B cell (primary cell): ENCODE results near the gene TRPM2. TPM values are rescaled to one million over a fixed set of nuclear protein-coding genes. Genes with fewer than 3 reads are reported as not detected.

Source experiments
- ATAC-seq: fragments of 200-7000 bp; cut with Tn5 transposase; one replicate; pipeline ENCODE4 v1.10.0; 2021; ENCODE audit warnings: low read depth, mild to moderate bottlenecking, moderate number of reproducible peaks, moderate library complexity
- CTCF ChIA-PET: fragments of 350-600 bp; sonication (Branson Sonifier 250); formaldehyde crosslinking; loops from one replicate; lab custom pipeline; 2021; ENCODE audit warnings: antibody characterized with exemption, inconsistent platforms; lab: Charles Lee
- POLR2A ChIA-PET: fragments of 350-600 bp; sonication (Branson Sonifier 250); formaldehyde crosslinking; loops from one replicate; lab custom pipeline; 2021; ENCODE audit warnings: antibody characterized with exemption; lab: Charles Lee
- DNase-seq: peaks from one replicate; pipeline ENCODE4 v3.0.0; 2013
- H2AFZ ChIP-seq: 2 replicates; pipeline ENCODE4 v1.6.1; 2012; ENCODE audit warnings: mild to moderate bottlenecking, low read depth, low read length; ENCODE audit not compliant: insufficient read depth, poor library complexity, severe bottlenecking
- H3K27ac ChIP-seq, 2 donors: 1 replicate in 1 of 2; 2 replicates in 1 of 2; pipeline ENCODE4 v1.5.1; 2012 to 2013; ENCODE audit warnings: low read length in 2 of 2, mild to moderate bottlenecking in 2 of 2, moderate library complexity in 1 of 2
- H3K27me3 ChIP-seq, 4 experiments: fragments of 200-600 bp in 1 of 4; sonication (generic) in 1 of 4; replicated peaks in 1 of 4; 1 replicate in 2 of 4; 2 replicates in 2 of 4; pipeline versions ENCODE4 v1.6.1 to v1.7.0; 2013 to 2016; ENCODE audit warnings: low read length in 3 of 4, mild to moderate bottlenecking in 2 of 4, mixed read lengths in 1 of 4, moderate library complexity in 1 of 4; ENCODE audit not compliant: insufficient read depth in 4 of 4, control insufficient read depth in 3 of 4; ENCODE audit errors: control extremely low read depth in 1 of 4
- H3K36me3 ChIP-seq, 2 experiments: replicated peaks in 1 of 2; 1 replicate in 1 of 2; 2 replicates in 1 of 2; pipeline versions ENCODE4 v1.6.1 to v1.7.1; 2013; ENCODE audit warnings: low read length in 1 of 2; ENCODE audit not compliant: insufficient read depth in 2 of 2, control insufficient read depth in 1 of 2; ENCODE audit errors: control extremely low read depth in 1 of 2, extremely low read depth in 1 of 2
- H3K4me1 ChIP-seq, 2 donors: fragments of 200-600 bp in 1 of 2; sonication (generic) in 1 of 2; 1 replicate in 1 of 2; 2 replicates in 1 of 2; pipeline versions ENCODE4 v1.5.1 to v1.6.1; 2013 to 2017; ENCODE audit warnings: low read length in 2 of 2; ENCODE audit not compliant: control insufficient read depth in 2 of 2, insufficient read depth in 2 of 2
- H3K4me2 ChIP-seq: replicated peaks from 2 replicates; pipeline ENCODE3; 2012; ENCODE audit warnings: mild to moderate bottlenecking, low read depth, low read length; ENCODE audit not compliant: poor library complexity, severe bottlenecking
- H3K4me3 ChIP-seq, 5 experiments: fragments of 200-600 bp in 1 of 5; sonication (generic) in 1 of 5; 1 replicate in 3 of 5; 2 replicates in 2 of 5; pipeline versions ENCODE4 v1.5.1 to v1.7.0; 2011 to 2016; ENCODE audit warnings: low read length in 4 of 5, mild to moderate bottlenecking in 4 of 5, low read depth in 2 of 5, control low read depth in 1 of 5, moderate library complexity in 1 of 5; ENCODE audit not compliant: insufficient read depth in 1 of 5; ENCODE audit errors: control extremely low read depth in 1 of 5, extremely low read depth in 1 of 5
- H3K79me2 ChIP-seq: fragments of 200-600 bp; sonication (generic); one replicate; pipeline ENCODE4 v1.6.0; 2016; ENCODE audit warnings: low read length; ENCODE audit not compliant: control insufficient read depth, insufficient read depth
- H3K9ac ChIP-seq: fragments of 200-600 bp; sonication (generic); 2 replicates; pipeline ENCODE4 v1.6.1; 2017; ENCODE audit warnings: mild to moderate bottlenecking, low read length, moderate library complexity
- H3K9me3 ChIP-seq, 3 donors: one replicate each; pipeline versions ENCODE4 v1.6.1 to v1.7.1; 2013; ENCODE audit warnings: low read length in 2 of 3; ENCODE audit not compliant: control insufficient read depth in 2 of 3, insufficient read depth in 1 of 3; ENCODE audit errors: control extremely low read depth in 1 of 3
- H4K20me1 ChIP-seq: 2 replicates; pipeline ENCODE4 v1.6.0; 2012; ENCODE audit warnings: mild to moderate bottlenecking, low read length; ENCODE audit not compliant: insufficient read depth, control insufficient read depth, poor library complexity, severe bottlenecking
- H3K27ac Mint-ChIP-seq: one replicate; pipeline ENCODE4 v1.8.0; 2021; ENCODE audit warnings: mixed read lengths
- H3K27me3 Mint-ChIP-seq: one replicate; pipeline ENCODE4 v1.8.0; 2021; ENCODE audit warnings: mixed read lengths
- H3K4me1 Mint-ChIP-seq: one replicate; pipeline ENCODE4 v1.8.0; 2021; ENCODE audit warnings: mixed read lengths
- H3K4me3 Mint-ChIP-seq: one replicate; pipeline ENCODE4 v1.8.0; 2021; ENCODE audit warnings: mixed read lengths
- H3K9me3 Mint-ChIP-seq: one replicate; pipeline ENCODE4 v1.8.0; 2022; ENCODE audit warnings: mixed read lengths; ENCODE audit not compliant: insufficient read depth
- EZH2 ChIP-seq: IDR thresholded peaks from 2 replicates; pipeline ENCODE4 v1.6.1; 2012; ENCODE audit warnings: borderline replicate concordance, low read depth, mild to moderate bottlenecking, moderate library complexity, low read length; ENCODE audit not compliant: insufficient read depth, poor library complexity, severe bottlenecking
- WGBS: methylation state at CpG from one replicate; pipeline ENCODE4 v1.1.5; 2013; ENCODE audit warnings: missing lambda C conversion rate; ENCODE audit not compliant: insufficient coverage; 5-methylcytosine and 5-hydroxymethylcytosine counted together
- intact Hi-C: fragments of 100-400 bp; cut with micrococcal nuclease; formaldehyde crosslinking; loops from one replicate; pipeline ENCODE4 v1.10.0; 2022
- polyA plus RNA-seq: library from polyadenylated mRNA; depleted of rRNA; stranded (reverse); fragments of >200 nt; gene quantifications from 2 replicates; pipeline ENCODE4 v1.2.3, GENCODE V29; 2012
- total RNA-seq, 2 donors: library from RNA; stranded (reverse); fragments of 120-200 nt in 1 of 2; gene quantifications; 1 replicate in 1 of 2; 2 replicates in 1 of 2; pipeline versions ENCODE4 v1.2.3 to v1.2.4, GENCODE V29; 2013 to 2022
- TF ChIP-seq, protein P1 (sequence below): fragments of 200-600 bp; IDR thresholded peaks from one replicate; pipeline ENCODE4 v1.8.0; 2022; ENCODE audit warnings: antibody characterized with exemption, mild to moderate bottlenecking

TRPM2 gene
- total and polyA plus RNA-seq, 2 donors (not counting 1 experiment from before 2014, with no cell fraction given): 1.6 to 8.4 TPM

DNA sequence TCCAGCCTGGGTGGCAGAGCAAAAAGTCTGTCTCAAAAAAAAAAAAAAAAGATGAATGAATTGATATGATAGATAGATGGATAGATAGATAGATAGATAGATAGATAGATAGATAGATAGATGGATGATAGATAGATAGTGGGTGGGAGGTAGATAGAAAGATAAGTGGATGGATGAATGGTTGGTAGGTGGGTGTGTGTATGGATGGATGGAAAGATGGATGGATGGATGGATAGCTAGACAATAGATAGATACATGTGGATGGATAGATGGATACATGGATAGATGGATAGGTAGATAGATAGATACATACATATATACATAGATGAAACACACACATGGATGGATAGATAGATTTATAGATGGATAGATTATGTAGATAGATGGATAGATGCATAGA is 28.5 kb downstream of the TRPM2 start:
- H3K9ac ChIP-seq: no peak overlapping the region
- intact Hi-C loops: no loop called here
- DNase-seq (no peak), ATAC-seq (no peak)
- ChIA-PET POLR2A (no interaction called here), CTCF (no interaction called here)
- H3K4me1 Mint-ChIP-seq: peaks cover 2% of the 10 kb centered on the region
- H3K27ac ChIP-seq: no peak overlapping the region
- H2AFZ ChIP-seq: no peak overlapping the region
- H3K4me3 ChIP-seq: no peak overlapping the region
- H4K20me1 ChIP-seq: no peaks in the 10 kb centered on the region
- no peak overlapping the region for H3K27ac Mint-ChIP-seq
- H3K9me3 Mint-ChIP-seq: peaks cover 11% of the 10 kb centered on the region
- H3K9me3 ChIP-seq: peaks cover 9 to 22% (median 17%) of the 10 kb centered on the region in 3 donors
- no peak for TF ChIP-seq EZH2
- TF ChIP-seq, protein P1, sequence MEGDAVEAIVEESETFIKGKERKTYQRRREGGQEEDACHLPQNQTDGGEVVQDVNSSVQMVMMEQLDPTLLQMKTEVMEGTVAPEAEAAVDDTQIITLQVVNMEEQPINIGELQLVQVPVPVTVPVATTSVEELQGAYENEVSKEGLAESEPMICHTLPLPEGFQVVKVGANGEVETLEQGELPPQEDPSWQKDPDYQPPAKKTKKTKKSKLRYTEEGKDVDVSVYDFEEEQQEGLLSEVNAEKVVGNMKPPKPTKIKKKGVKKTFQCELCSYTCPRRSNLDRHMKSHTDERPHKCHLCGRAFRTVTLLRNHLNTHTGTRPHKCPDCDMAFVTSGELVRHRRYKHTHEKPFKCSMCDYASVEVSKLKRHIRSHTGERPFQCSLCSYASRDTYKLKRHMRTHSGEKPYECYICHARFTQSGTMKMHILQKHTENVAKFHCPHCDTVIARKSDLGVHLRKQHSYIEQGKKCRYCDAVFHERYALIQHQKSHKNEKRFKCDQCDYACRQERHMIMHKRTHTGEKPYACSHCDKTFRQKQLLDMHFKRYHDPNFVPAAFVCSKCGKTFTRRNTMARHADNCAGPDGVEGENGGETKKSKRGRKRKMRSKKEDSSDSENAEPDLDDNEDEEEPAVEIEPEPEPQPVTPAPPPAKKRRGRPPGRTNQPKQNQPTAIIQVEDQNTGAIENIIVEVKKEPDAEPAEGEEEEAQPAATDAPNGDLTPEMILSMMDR: no peak
- H3K27me3 ChIP-seq: no peaks in the 10 kb centered on the region
- H3K27me3 Mint-ChIP-seq: no peaks in the 10 kb centered on the region
- no peak overlapping the region for H3K4me3 Mint-ChIP-seq
- peaks cover 0 to 5% of the 10 kb centered on the region in 2 donors for H3K4me1 ChIP-seq
- no peaks in the 10 kb centered on the region for H3K79me2 ChIP-seq
- no peak overlapping the region for H3K4me2 ChIP-seq
- H3K36me3 ChIP-seq: peaks cover 0 to 20% of the 10 kb centered on the region in 2 experiments

DNA sequence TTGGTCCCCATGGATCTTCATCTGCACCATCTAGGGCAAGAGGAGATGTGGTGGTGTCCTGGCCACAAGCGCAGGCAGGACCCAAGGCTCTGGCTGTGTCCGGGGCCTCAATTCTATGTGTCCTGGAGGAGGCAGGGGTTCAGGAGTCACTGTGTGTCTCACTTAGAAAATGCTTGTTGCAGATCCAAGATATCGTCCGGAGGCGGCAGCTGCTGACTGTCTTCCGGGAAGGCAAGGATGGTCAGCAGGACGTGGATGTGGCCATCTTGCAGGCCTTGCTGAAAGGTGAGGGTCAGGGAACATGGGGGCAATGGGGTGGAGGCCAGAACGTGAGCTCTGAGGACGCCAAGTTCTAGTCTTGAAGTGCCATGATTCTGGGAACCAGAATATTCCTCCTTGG is 29.1 kb downstream of the TRPM2 start:
- Histone ChIP-seq H3K4me2 (no peak overlapping the region), H3K4me3 (no peak overlapping the region), H3K27me3 (no peaks in the 10 kb centered on the region), H3K36me3 (peaks cover 0 to 20% of the 10 kb centered on the region in 2 experiments), H2AFZ (no peak overlapping the region), H3K27ac (no peak overlapping the region), H3K9me3 (peaks cover 9 to 24% (median 17%) of the 10 kb centered on the region in 3 donors), H3K9ac (no peak overlapping the region), H3K79me2 (no peaks in the 10 kb centered on the region), H4K20me1 (no peaks in the 10 kb centered on the region), H3K4me1 (no peaks in the 10 kb centered on the region)
- no peaks in the 10 kb centered on the region for H3K27me3 Mint-ChIP-seq
- DNase-seq: no peak
- TF ChIP-seq, protein P1: no peak
- no peak for TF ChIP-seq EZH2
- ATAC-seq: no peak
- CTCF ChIA-PET: no interaction called here
- no peaks in the 10 kb centered on the region for H3K4me1 Mint-ChIP-seq
- no peak overlapping the region for H3K4me3 Mint-ChIP-seq
- H3K27ac Mint-ChIP-seq: no peak overlapping the region
- POLR2A ChIA-PET: no interaction called here
- intact Hi-C loops: no loop called here
- WGBS: 94% methylated on average over 9 of the region's 9 CpGs
- peaks cover 11% of the 10 kb centered on the region for H3K9me3 Mint-ChIP-seq
